Right atrium auricular region (tissue), 2 donors: ENCODE data around the gene H2AZ2. TPM values are rescaled to one million over a fixed set of nuclear protein-coding genes. Genes with fewer than 3 reads are reported as not detected.

Experiments
- DNase-seq: peaks from one replicate; pipeline ENCODE4 v3.0.0-alpha.2; 2019; ENCODE audit warnings: low spot score
- H3K27ac ChIP-seq, 2 donors: fragments of 200-600 bp; sonication (generic); 1 replicate in 1 of 2; 2 replicates in 1 of 2; pipeline ENCODE4 v1.5.1; 2016 to 2019
- H3K27me3 ChIP-seq, 2 donors: fragments of 200-600 bp; sonication (generic); one replicate each; pipeline versions ENCODE4 v1.5.1 to v1.6.0; 2017 to 2019
- H3K36me3 ChIP-seq: fragments of 200-600 bp; sonication (generic); one replicate; pipeline ENCODE4 v1.5.1; 2016
- H3K4me1 ChIP-seq, 2 donors: fragments of 200-600 bp; sonication (generic); one replicate each; pipeline versions ENCODE4 v1.5.1 to v1.6.0; 2017 to 2019
- H3K4me3 ChIP-seq, 2 donors: fragments of 200-600 bp; sonication (generic); 1 replicate in 1 of 2; 2 replicates in 1 of 2; pipeline ENCODE4 v1.5.1; 2017 to 2019; ENCODE audit warnings: mild to moderate bottlenecking in 1 of 2, moderate library complexity in 1 of 2
- H3K9me3 ChIP-seq, 2 donors: fragments of 200-600 bp; sonication (generic); one replicate each; pipeline ENCODE4 v1.5.1; 2019
- CTCF ChIP-seq, 2 donors: fragments of 200-600 bp; sonication (generic); IDR thresholded peaks; one replicate each; pipeline ENCODE4 v1.5.1; 2019; ENCODE audit warnings: antibody characterized with exemption in 2 of 2
- total RNA-seq, 2 donors: library from RNA; depleted of rRNA; stranded (reverse); fragments of >200 nt; gene quantifications; one replicate each; pipeline ENCODE4 v1.1.0, GENCODE V29; 2016

H2AZ2 gene
- total RNA-seq, 2 donors from 2014 or later: 171 to 175 TPM

DNA sequence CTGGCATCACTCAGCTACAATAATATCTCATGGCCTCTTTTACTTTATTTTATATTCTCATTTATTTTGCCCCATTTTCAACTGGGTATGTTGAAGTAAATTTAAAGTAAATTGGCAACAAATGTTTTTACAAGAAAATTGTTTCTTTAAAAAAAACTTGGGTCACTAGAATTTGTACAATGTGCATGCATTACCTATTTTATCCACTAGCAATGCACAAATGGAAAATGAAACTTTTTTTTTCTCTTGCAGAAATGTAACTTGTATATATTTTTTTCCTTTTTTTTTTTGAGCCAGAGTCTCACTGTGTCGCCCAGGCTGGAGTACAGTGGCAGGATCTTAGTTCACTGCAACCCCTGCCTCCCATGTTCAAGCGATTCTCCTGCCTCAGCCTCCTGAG is 10.3 kb upstream of the H2AZ2 start:
- Histone ChIP-seq H3K27ac (no peak overlapping the region), H3K9me3 (no peaks in the 10 kb centered on the region), H3K27me3 (no peaks in the 10 kb centered on the region), H3K36me3 (no peaks in the 10 kb centered on the region), H3K4me1 (no peaks in the 10 kb centered on the region), H3K4me3 (no peak overlapping the region)
- TF ChIP-seq CTCF (IDR thresholded peaks at IDR 0.05): peak in 1 of 2 donors; percentile 32
- no peak for DNase-seq

- Histone ChIP-seq H3K4me3 (no peak overlapping the region), H3K27me3 (no peaks in the 10 kb centered on the region), H3K27ac (no peak overlapping the region), H3K36me3 (no peaks in the 10 kb centered on the region), H3K4me1 (no peaks in the 10 kb centered on the region), H3K9me3 (no peaks in the 10 kb centered on the region)
- no peak for DNase-seq
- no peak for TF ChIP-seq CTCF (IDR thresholded peaks at IDR 0.05)
Measured at GRCh38 chr7:44854644-44855364, 6.9 kb upstream of the H2AZ2 start.

DNA sequence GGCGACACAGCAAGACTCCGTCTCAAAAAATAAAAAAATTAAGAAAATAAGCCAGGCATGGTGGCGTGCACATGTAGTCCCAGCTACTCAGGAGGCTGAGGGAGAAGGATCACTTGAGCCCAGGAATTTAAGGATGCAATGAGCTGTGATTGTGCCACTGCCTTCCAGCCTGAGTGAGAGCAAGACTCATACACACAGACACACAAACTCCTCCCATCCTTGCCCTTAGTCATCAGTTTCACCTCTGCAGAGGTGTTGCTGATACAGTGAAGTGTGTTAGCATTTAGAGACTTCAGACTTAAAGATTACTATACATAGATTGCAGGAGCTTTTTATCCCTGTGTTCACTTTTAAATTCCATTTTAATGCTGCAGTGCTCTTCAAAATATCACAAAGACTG is 5.5 kb upstream of the H2AZ2 start:
- no peaks in the 10 kb centered on the region for H3K9me3 ChIP-seq
- H3K27me3 ChIP-seq: no peaks in the 10 kb centered on the region
- TF ChIP-seq CTCF (IDR thresholded peaks at IDR 0.05): no peak
- H3K36me3 ChIP-seq: no peaks in the 10 kb centered on the region
- no peak overlapping the region for H3K27ac ChIP-seq
- peaks cover 0 to 8% of the 10 kb centered on the region in 2 donors for H3K4me1 ChIP-seq
- H3K4me3 ChIP-seq: no peak overlapping the region
- no peak for DNase-seq

DNA sequence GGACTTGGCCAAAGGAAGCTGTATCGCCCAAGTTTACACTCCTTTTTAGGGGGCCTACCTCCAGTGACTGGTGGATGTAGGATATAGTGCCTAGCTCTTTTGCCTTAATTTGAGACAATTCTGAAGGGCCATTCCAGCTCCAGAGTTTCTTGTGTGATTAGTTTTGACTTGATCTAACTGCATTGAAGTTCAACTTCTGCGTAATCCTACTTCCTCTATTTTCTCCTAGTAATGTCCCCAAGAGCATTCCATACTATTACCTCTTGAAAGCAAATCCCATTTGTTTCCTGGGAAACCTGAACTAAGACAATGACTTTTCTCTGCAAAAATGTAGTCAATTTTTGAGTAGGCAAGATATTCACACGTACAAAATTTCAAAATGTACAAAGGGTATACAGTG is 4.7 kb upstream of the H2AZ2 start:
- Histone ChIP-seq H3K9me3 (no peaks in the 10 kb centered on the region), H3K27me3 (no peaks in the 10 kb centered on the region), H3K4me1 (peaks cover 0 to 8% of the 10 kb centered on the region in 2 donors), H3K36me3 (no peaks in the 10 kb centered on the region), H3K4me3 (no peak overlapping the region), H3K27ac (no peak overlapping the region)
- no peak for TF ChIP-seq CTCF (IDR thresholded peaks at IDR 0.05)
- DNase-seq: no peak

DNA sequence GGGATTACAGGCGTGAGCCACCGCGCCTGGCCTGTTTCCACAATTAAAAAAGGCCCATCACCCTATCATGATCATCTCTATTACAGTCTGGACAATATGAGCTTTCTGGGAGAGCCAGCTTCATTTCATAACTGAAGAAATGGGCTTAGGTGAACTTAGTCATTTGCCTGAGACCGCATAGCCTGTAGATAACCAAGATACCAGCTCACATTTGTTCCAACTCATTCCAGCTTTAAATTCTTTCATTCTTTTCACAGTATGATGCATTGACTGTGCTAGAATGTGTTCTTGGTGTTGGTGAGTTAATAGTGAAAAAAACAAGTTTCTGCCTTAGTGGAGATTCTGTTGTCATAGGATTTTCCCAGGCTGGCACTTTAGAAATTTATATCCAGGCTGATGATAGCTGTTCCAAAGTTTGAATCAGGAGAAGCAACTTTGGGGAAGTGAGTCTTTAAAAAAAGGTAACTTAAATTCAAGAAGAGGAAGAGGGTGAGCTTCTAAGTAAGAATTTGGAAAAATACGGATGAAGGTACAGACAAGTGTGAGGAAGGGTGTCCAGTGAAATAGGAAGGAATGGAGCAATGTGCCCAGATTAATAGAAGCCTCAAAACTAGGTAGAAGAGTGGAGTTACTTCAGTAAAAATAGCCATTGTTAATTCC is 2.1 kb upstream of the H2AZ2 start:
- no peaks in the 10 kb centered on the region for H3K27me3 ChIP-seq
- TF ChIP-seq CTCF (IDR thresholded peaks at IDR 0.05): no peak
- peaks cover 0 to 28% of the 10 kb centered on the region in 2 donors for H3K4me1 ChIP-seq
- H3K9me3 ChIP-seq: no peaks in the 10 kb centered on the region
- DNase-seq: no peak
- no peaks in the 10 kb centered on the region for H3K36me3 ChIP-seq
- no peak overlapping the region for H3K4me3 ChIP-seq
- H3K27ac ChIP-seq: no peak overlapping the region
